SHP77 (cell line): ENCODE results near the gene ARSB.

Experiments
- DNase-seq, 2 experiments: peaks; one replicate each; lab custom pipeline; 2025; lab: John Stamatoyannopoulos, UW

The ARSB gene

GRCh38 chr5:78985116-78985724 is at the start of gene ARSB:
TSS of gene ARSB (minus strand) at chr5:78985310. CDS start at chr5:78985248, 62 bp downstream.
- DNase-seq: peak; percentile 18 to 60

- no peak for DNase-seq
Observed at GRCh38 chr5:79032782-79033181, 47.7 kb upstream of the ARSB start.

DNA sequence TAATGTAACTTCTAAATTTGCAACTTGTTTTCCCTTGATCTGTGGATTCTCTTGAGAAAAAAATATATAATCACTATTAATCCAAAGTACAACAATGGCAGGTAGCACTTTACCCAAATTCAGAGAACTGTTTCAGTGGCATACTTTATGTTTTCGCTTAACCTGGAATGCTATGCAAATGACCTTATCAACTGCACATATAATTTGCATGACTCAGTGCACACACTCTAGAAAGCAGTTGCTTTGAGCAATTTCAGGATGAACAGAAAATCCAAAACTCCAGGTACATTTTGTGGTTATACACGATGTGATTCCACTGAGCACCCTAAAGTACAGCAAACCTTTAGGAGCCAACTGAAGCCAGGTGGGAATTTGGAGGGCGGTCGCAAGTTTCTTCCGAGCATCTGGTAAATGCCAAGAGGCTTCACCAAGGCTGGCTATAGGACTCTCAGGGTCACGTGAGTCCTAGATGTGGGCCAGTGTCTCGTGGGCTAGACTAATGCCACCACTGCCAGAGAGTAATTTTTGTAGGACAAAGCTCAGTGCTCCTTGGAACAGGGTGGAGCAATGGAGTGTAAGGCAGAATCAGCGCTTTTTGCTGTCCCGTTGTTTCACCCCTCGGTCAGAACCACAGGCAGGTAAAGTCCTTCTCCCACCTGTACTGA is 47.1 kb upstream of the ARSB start:
- DNase-seq: no peak

DNA sequence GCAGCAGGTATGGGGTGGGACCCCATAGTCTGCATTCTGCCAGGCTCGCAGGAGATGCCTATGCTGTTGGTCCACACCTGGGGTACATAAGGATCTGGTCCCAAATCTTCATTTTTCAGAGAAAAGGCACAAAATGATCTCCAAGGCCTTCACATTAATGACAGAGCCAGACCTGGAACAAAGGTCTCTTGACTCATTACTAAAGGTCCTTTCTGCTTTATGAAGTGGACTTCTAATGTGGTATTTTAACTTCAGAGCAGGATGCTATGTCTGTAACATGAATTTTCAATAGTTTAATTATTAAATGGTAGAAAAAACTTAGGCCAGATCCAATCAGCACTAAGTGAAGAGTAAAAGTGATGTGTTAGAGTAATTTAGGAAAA is 46.4 kb upstream of the ARSB start:
- no peak for DNase-seq

DNA sequence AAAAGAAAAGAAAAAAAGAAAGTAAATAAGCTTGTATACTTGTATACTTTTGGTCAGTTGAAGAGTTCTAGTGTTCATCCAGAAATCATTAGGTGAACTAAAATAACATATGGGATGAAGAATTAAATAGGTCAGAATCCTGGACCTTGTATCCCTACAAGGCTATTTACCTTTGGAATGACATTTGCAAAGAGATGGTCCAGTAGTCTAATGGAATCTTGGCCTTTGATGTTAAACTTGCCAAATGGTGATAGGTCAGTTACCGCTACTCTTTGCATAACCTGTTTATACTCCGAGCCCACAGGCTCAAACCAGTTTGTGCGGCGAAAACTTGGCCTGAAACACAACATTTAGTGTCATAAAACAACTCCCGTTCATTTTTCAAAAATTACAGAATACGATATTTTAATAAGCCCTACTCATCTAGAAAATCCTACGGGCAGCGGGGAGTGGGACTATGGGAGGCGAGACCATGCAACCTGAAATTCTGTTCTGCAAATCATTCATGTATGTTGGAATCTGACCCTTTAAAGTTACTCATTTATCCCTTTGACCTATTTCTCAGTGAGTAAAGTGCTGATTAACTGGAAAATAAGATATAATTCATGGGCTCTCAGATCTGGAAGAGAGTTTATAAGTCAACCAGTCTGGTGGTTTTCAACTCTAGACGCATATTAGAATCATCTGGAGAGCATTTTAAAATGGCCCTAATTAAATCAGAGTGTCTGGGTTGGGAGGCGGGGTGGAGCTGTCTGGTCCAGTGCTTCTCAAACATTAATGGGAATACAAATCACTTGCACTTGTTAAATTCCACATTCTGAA is 45.8 kb upstream of the ARSB start:
- no peak for DNase-seq

DNA sequence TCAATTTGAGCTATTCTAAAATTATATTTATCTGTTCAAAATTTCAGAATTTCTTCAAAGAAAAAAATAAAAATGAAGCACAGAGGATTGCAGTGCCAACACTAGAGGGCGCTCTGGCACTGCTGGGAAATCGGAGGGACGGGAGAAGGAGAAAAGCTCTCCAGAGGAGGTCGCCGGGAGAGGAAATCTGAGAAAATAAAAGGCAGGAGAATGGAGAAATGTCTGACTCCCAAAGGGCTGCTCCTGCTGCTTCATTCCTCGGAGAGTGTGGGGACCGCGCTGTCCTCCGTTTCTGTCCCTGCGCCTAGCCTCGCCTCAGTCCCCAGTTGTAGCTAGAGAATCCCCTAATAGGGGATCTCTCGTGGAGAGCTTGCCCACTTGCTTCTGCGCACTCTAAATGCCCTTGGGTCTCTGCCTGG is 40.0 kb upstream of the ARSB start:
- peak; percentile 16 to 35 for DNase-seq

DNA sequence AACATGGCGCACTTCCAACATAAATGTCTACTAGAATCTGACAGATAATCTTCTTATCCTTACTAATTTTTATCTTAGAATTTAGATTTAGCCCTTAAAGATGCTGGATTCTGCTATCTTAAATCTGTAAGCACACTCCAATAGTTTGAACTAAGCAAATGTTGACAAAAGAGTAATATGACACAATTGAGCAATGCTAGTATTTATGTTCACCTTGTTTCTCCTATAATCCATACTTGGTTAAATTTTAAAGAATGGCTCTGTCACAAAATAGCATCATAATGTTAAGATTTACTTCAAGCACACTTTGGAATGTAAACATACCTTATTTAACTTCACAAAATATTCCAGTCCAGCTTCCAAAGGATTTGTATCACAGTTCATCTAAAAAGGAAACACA is 38.8 kb upstream of the ARSB start:
- no peak for DNase-seq

GRCh38 chr5:79023348-79023747 is 38.2 kb upstream of the ARSB start:
- no peak for DNase-seq

GRCh38 chr5:79022771-79023170 is 37.7 kb upstream of the ARSB start:
- DNase-seq: no peak

DNA sequence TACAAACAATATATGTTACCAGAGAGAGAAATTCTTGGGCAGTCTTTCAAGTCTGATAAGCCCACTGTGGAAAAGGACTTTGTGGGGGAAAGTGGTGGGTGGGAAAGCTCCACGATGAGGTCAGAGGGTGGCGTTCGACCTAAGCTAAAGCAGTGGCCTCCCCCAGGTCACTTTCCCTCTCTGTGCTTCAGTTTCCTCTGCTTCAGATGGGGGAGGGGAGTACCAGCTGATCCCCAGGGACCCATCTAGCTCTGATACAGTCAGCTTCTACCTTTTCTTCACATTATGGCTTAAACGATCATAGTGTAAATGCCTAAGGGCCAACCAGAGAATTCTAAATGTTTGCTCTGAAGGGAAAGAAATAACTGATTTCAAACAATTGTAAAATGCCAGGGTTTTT is 36.6 kb upstream of the ARSB start:
- DNase-seq: no peak

GRCh38 chr5:79020861-79021561 is 35.9 kb upstream of the ARSB start:
- peak; percentile 23 to 50 for DNase-seq

DNA sequence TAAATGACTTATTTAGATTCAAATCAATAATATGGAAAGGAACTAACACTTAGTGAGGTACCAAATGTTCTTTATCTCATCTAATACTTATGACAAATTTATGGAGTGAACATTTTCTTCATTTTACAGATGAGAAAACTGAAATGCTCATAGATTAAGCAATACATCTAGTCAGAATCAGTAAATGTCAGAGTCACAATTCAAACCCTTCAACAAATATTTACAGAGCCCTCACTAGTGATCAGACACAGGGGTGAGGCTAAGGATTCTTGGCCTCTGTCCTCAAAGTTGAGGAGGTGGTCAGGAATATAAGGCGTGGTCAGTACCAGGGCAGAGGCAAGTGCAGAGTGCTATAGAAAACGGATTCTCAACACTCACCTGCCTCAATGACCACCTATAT is 29.5 kb upstream of the ARSB start:
- no peak for DNase-seq

- DNase-seq: no peak
Observed at GRCh38 chr5:79011869-79012268, 26.8 kb upstream of the ARSB start.

DNA sequence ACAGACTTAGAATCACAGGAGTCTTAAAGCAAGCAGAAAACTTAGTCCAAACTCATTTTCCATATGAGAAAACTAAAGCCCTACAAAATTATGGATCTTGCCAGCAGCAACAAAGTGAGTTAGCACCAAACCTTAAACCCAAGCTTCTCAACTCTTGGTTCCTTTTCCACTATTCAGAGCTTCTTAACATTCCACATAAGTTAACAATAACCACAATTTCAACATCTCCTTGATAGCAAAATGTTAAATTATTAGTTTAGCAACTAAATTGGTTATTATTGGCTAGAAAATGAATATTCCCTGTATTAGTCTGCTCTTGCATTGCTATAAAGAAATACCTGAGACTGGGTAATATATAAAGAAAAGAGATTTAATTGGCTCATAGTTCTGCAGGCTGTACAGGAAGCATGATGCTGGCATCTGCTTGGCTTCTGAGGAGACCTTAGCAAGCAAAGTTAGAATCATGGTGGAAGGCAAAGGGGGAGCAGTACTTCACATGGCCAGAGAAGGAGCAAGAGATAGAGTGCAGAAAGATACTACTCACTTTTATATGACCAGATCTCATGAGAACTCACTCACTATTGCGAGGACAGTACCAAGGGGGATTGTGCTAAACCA is 26.2 kb upstream of the ARSB start:
- no peak for DNase-seq

GRCh38 chr5:79008362-79008761 is 23.3 kb upstream of the ARSB start:
- no peak for DNase-seq

GRCh38 chr5:79007872-79008271 is 22.8 kb upstream of the ARSB start:
- no peak for DNase-seq

GRCh38 chr5:79005936-79006631 is 21.0 kb upstream of the ARSB start:
- no peak for DNase-seq

- DNase-seq: no peak
Observed at GRCh38 chr5:79005151-79005550, 20.0 kb upstream of the ARSB start.

DNA sequence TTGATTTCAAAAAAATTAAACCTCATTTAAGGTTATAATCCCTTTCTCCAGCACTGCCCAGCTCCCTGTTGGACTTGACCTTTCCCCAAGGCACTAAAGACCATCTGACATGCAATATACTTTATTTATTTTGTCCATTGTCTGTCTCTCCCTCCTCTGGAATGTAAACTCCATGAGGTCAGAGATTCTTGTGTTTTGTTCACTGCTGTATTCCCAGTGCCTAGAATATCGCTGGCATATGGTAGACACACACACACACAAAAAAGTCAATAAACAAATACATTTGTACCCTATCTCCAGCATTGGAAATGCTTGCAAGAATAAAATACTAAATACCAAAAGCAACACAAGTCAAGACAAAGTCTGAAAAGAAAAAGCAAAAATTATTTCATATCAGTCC is 17.3 kb upstream of the ARSB start:
- no peak for DNase-seq

GRCh38 chr5:79001471-79001870 is 16.4 kb upstream of the ARSB start:
- DNase-seq: no peak

DNA sequence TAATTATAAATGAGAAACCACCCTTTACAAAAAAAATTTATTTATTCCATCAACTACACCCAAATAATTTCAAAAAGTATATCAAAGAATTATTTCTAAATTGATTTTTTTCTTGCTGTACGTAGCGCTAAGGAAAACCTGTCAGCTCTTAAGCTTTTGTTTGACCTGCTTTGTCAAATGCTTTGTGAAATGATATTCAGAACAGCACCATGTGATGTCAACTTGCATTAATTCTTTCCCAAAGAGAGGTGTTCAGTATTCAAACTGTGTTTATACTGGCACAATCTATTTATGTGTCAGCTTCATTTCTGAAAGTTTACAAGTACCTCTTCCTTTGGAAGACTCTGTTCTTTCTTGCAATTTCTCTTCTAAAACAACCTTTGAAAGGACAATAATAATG is 12.0 kb upstream of the ARSB start:
- no peak for DNase-seq
